Vagina (tissue), 2 donors: ENCODE data around the gene GALNT2.

Experiments
- POLR2A ChIP-seq, 2 donors: fragments of 450-650 bp; IDR thresholded peaks; one replicate each; pipeline ENCODE4 v1.6.1; 2017; ENCODE audit warnings: antibody characterized with exemption in 2 of 2, mild to moderate bottlenecking in 2 of 2, moderate library complexity in 2 of 2
- POLR2AphosphoS5 ChIP-seq, 2 donors: sonication (generic); formaldehyde crosslinking; IDR thresholded peaks; one replicate each; pipeline ENCODE4 v1.9.0; 2017; ENCODE audit warnings: antibody characterized with exemption in 2 of 2, mild to moderate bottlenecking in 2 of 2, low read depth in 1 of 2; ENCODE audit not compliant: insufficient read depth in 1 of 2
- TF ChIP-seq, protein P1 (sequence below), 3 experiments: fragments of 450-650 bp in 2 of 3; fragments of 200-600 bp in 1 of 3; sonication (generic) in 1 of 3; IDR thresholded peaks; one replicate each; pipeline ENCODE4 v1.5.1; 2017 to 2019; ENCODE audit warnings: antibody characterized with exemption in 3 of 3, mild to moderate bottlenecking in 2 of 3, moderate library complexity in 2 of 3

DNA sequence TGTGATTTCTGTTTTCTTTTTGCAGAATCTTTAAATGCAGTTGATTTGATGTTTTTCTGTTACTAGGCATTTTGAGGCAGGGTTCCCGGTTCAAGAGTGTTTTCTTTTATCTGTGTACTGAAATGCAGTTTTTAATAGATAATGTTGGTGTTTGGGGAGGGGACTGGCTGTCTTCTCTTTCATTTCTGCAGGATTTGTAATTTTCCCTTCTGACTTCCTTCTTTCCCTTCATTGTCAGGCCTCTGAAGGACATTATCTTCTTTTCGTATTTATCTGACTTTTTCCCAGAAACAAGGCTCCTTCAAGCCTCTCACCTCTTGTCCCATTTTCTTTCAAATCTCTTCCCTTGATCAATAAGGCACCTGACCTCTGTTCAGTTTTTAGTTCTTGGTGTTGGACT lies 1.5 kb upstream of the GALNT2 start:
- no peak for TF ChIP-seq POLR2A (IDR thresholded peaks at IDR 0.05)
- TF ChIP-seq, protein P1, sequence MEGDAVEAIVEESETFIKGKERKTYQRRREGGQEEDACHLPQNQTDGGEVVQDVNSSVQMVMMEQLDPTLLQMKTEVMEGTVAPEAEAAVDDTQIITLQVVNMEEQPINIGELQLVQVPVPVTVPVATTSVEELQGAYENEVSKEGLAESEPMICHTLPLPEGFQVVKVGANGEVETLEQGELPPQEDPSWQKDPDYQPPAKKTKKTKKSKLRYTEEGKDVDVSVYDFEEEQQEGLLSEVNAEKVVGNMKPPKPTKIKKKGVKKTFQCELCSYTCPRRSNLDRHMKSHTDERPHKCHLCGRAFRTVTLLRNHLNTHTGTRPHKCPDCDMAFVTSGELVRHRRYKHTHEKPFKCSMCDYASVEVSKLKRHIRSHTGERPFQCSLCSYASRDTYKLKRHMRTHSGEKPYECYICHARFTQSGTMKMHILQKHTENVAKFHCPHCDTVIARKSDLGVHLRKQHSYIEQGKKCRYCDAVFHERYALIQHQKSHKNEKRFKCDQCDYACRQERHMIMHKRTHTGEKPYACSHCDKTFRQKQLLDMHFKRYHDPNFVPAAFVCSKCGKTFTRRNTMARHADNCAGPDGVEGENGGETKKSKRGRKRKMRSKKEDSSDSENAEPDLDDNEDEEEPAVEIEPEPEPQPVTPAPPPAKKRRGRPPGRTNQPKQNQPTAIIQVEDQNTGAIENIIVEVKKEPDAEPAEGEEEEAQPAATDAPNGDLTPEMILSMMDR (IDR thresholded peaks at IDR 0.05): no peak
- TF ChIP-seq POLR2AphosphoS5 (IDR thresholded peaks at IDR 0.05; ENCODE audit: insufficient read depth in 1 of 2, low read depth in 1 of 2): no peak
